Colon (tissue), 2 donors: ENCODE results near the gene GGA1.
"Not testable (repeated sequence)": the region's sequence is repeated elsewhere in the genome, so short reads cannot be mapped to it uniquely, and the experiment has no call there.

ENCODE experiments used
- FAIRE-seq: peaks from 2 replicates; lab custom pipeline; 2012; peaks lifted over from hg19 to GRCh38; lab: Jason Lieb, UNC
- donor health status: control.
- donor health status: control.

GGA1 gene

GRCh38 chr22:37571258-37571991 is 37.2 kb upstream of the GGA1 start:
- FAIRE-seq = no peak

- FAIRE-seq = no peak
These were observed 36.7 kb upstream of the GGA1 start for GRCh38 chr22:37571992-37572373.

DNA sequence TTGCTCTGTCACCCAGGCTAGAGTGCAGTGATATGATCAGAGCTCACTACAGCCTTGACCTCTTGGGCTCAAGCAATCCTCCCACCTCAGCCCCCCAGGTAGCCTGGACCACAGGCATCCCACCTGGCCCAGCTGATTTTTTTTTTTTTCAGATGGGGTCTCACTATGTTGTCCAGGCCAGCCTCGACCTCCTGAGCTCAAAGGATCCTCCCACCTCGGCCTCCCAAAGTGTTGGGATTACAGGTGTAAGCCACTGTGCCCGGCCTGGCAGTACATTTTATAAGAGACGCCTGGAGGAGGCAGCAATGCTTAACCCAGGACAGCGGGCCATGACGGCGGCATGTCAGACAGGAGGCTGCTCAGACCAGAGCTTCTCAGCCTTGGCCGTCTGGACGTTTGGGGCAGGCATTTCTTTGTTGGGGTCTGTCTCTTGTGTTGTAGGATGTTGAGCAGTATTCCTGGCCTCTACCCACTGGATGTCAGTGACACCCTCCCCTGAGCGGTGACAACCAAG is 33.1 kb upstream of the GGA1 start:
- FAIRE-seq = no peak

GRCh38 chr22:37578002-37578401 is 30.6 kb upstream of the GGA1 start:
- FAIRE-seq = no peak

DNA sequence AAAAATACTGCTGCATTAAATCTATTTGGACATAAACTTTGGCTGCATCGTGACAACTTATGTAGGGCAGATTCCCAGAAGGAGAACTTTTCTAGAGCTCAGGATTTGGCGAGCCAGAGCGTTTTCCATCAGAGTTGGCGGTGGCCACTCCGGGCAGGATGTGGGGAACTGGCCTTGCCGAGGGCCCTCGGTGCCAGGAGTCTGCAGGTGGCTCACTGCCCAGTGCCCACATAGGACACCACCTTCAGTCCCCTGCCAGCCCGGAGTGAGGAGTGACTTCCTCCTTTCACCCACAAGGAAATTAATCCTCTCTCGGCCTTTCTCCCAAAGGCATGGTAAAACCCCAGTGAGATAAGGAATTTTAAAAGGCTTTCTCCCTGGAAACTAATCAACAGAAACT is 27.1 kb upstream of the GGA1 start:
- no peak for FAIRE-seq

DNA sequence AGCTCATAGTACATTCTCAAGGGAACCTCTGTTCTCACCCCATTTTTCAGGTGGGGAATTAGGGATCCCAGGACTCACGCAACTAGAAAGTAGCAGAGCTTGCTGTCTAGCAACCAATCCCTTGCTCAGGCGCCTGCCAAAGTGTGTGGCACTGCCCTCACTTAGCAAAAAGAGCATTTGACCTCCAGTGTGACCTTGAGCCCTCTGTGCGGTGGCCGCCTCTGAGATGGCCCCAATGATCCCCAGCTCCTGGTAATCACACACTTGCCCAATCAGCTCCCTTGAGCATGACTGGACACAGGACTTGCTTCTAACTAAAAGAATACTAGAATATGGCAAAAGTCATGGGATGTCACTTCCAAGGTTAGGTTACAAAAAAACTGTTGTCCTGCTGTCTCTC is 26.1 kb upstream of the GGA1 start:
- no peak for FAIRE-seq

- FAIRE-seq = no peak
These were observed 20.0 kb upstream of the GGA1 start for GRCh38 chr22:37588546-37589215.

DNA sequence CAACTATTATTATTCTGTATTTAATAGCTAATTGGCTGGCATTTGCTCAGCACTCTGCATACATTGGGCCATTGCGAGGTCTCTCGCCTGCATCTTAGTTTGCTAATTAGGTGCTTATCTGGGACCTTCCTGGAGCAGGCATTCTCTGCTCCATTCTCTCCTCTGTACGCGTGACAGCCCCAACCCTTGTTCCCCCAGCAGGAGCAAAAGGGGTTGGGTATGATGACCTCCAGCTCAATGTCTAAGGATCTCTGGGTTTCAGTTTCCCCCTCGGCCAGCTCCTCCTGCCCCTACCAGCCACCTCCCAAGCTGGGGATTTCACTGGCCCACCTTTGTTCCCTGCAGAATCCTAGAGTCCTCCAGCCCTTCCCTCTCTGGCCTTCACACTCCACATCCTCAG is 19.0 kb upstream of the GGA1 start:
- FAIRE-seq = no peak

- FAIRE-seq = not testable (repeated sequence)
These were observed 17.6 kb upstream of the GGA1 start for GRCh38 chr22:37591081-37591480.

- no peak for FAIRE-seq
These were observed 16.7 kb upstream of the GGA1 start for GRCh38 chr22:37591823-37592404.

- no peak for FAIRE-seq
These were observed 14.4 kb upstream of the GGA1 start for GRCh38 chr22:37594237-37594636.

GRCh38 chr22:37599153-37599552 is 9.5 kb upstream of the GGA1 start:
- no peak for FAIRE-seq

DNA sequence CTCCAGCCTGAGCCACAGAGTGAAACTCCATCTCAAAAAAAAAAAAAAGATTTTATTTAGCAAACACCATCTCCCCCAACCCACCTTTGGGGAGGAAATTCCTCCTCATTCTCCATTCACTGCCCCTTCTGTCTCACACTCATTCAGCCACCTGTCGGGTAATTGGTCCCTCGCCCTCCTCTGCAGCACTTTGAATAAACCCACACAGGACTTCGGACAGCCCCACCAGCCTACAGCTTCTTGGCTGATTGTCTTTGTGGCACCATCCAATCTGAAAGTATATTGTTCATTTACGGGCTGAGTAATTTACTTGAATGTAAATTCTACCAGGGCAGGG is 7.5 kb upstream of the GGA1 start:
- FAIRE-seq = no peak

DNA sequence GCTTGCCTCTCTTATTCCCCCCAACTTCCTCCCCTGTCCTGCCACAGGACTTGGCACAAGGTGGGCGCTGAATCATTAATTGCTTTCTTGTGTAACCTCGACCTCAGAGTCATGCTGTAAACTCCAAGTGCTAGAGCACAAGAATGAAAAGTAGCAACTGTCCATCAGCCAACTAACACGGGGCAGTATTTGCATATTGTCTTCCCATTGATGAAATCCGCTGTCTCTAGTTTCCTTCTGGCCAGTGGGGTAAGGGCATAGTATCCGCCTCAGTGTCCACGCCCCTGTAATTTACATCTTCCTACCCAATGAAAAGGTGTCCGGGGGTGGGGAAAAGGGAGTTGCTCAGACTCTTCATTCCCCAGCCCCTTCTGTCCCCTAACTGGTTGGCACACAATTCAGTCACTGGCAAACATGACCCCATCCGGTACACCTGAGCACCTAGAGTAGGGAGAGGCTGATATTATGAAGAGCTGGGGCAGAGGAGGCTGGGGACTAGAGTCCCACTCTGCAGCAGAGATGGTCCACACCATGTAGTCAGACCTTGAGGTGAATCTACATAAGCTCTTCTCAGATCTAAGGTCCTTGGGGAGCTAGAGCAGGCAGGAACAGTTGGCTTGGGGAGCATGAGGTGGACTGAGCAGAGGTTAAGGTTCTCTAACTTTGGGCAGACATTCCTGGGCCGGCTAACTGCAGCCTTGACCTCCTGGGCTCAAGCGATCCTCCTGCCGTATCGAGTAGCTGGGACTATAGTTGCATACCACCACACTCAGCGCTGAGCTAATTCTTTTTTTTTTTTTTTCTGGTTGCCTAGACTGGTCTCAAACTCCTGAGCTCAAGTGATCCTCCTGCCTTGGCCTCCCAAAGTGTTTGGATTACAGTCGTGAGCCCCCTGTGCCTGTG is 6.8 kb upstream of the GGA1 start:
- FAIRE-seq = no peak

DNA sequence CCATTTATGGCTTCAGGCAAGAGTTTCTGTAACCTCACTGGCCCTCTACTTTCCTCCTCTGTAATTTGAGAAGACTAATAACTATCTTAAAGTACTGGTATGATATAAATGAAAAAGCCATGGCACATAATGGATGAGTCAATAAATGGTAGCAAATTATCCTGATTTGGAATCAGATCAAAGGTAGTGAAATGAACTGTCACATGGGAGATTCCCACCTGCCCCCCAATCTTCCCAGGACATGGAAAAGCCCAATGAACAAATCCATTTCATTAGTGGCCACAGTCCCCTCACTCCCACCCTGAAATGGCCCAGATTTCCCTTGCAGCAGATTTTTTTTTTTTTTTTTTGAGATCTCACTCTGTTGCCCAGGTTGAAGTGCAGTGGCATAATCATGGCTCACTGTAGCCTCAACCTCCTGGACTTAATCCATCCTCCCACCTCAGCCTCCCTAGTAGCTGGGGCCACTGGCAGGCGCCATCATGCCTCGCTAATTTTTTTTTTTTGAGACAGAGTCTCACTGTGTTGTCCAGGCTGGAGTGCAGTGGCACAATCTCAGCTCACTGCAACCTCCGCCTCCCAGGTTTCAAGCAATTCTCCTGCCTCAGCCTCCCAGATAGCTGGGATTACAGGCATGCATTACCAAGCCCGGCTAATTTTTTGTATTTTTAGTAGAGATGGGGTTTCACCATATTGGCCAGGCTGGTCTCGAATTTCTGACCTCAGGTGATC is 5.9 kb upstream of the GGA1 start:
- not testable (repeated sequence) for FAIRE-seq

- FAIRE-seq = no peak
These were observed 4.6 kb upstream of the GGA1 start for GRCh38 chr22:37604074-37604473.

DNA sequence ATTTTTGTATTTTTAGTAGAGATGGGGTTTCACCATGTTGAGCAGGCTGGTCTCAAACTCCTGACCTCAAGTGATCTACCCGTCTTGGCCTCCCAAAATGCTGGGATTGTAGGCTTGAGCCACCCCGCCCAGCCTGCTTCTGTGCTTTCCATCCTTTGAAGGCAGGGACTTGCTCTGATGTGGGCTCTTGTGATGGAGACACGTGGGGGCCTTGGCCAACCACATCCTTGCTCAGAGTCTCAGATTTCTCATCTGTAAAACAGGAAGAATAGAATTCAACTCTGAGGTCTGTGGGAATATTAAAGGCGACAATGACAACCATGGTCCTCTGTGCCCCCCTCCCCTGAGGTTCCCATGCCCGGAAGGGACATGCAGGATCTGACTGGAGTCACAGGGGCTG is 3.8 kb upstream of the GGA1 start:
- no peak for FAIRE-seq

DNA sequence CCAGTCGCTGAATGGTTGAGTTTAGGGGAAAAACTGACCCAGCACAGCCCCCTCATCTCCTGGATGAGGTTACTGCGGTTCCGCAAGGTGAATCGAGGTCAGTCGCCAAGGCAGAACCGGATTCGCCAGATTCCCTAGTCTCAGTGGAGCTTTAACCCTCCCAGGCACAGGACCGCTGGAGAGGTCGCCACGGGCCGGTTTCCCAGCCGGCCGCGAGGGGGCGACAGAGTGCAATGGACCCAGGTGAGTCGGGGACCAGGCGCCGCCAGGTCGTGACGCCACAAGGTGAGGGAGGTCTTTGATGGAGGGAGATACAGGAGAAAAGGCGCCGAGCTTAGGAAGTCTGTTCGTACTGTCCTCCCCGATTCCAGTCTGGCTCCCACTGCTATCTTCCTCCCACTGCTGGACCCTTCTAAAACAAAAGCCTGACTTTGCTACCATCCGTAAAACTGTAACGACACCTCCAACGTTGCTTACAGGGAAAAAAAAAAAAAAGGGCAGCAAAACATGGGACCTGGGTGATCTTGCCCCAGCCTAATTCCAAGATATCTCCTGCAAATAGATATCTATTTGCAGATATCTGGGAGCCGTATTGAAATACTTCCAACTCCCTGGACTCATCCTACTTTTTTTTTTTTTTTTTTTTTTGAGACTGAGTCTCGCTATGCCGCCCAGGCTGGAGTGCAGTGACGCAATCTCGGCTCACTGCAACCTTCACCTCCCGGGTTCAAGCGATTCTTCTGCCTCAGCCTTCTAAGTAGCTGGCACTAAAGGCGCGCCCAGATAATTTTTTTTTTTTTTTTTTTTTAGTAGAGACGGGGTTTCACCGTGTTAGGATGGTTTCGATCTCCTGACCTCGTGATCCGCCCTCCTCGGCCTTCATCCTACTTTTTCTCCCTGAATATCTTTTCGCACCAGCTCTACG is 1.4 kb upstream of the GGA1 start:
- FAIRE-seq = no peak

DNA sequence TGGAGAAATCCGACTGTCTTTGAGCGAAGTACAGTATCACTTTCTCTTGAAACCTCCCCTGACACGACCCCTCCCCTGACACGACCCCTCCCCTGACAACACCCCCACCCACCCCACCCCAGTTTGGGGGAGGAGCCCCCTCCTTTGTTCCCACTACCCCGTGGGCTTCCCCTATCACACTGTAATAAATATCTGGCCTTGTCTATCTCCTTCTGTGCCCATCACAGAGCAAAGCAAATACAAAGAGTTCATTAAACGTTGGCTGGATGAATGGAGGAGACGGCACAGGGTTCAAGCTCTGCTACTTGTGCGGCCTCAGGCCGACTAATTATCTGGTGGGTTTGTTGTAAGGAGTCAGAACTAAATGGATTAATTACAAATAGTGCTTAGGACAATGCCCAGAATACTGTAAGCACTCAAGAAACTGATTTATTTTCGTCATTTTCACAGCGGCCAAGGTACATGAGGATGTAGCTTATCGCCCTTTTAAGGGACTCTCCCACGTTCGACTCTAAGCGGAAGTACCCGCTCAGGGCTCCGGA is 628 bp upstream of the GGA1 start:
- FAIRE-seq = no peak
